ENCODE measurements around the gene PTPRE.

DNA sequence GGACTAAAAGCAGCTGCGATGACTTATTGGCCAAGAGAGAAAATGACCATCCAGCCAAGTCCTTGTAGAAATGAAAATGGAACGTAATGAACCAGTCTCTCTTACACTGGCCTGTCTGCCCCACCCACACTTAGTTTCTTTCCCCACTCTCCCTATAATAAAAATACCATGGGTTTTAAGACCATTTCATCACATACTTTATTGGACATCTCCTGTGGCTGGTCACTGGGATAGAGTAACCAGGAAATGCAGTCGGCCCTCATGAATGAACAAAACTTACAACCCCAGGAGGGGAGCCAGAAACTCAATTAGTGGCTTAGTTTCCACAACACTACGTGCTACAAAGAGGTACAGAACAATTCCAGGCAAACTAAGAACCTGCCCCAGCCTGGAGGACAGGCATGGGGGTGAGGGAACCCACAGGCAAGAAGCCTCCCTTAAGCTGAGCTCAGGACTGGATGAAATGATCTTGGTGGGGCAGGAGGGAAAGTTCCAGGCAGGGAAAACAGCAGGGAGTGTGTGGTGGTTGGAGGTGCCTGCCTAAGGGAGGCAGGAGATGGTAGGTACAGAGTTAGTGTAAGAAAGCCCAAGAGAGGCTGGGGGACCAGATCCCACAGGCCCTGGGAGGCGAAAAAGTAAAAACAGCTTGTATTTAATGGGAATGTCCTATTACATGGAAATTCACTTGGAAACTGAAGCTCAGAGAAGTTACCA lies 189.7 kb downstream of the PTPRE start:
- TF ChIP-seq POLR2A (IDR thresholded peaks at IDR 0.05; ENCODE audit: low read depth, low read length) (no peak), POLR2AphosphoS5 (IDR thresholded peaks at IDR 0.05; ENCODE audit: low read depth, low read length) (peak; percentile 24; the same call in 1 of the 2 replicates), TAF1 (IDR thresholded peaks at IDR 0.05; ENCODE audit: borderline replicate concordance, low read depth, low read length) (no peak)
